ENCODE data around the gene GABBR2. TPM values are rescaled to one million over a fixed set of nuclear protein-coding genes. Genes with fewer than 3 reads are reported as not detected.

The GABBR2 gene
- total RNA-seq, 6 experiments from 2014 or later, result not detected

- TF ChIP-seq POLR2A (IDR thresholded peaks at IDR 0.05), result no peak
- TF ChIP-seq, protein P1, sequence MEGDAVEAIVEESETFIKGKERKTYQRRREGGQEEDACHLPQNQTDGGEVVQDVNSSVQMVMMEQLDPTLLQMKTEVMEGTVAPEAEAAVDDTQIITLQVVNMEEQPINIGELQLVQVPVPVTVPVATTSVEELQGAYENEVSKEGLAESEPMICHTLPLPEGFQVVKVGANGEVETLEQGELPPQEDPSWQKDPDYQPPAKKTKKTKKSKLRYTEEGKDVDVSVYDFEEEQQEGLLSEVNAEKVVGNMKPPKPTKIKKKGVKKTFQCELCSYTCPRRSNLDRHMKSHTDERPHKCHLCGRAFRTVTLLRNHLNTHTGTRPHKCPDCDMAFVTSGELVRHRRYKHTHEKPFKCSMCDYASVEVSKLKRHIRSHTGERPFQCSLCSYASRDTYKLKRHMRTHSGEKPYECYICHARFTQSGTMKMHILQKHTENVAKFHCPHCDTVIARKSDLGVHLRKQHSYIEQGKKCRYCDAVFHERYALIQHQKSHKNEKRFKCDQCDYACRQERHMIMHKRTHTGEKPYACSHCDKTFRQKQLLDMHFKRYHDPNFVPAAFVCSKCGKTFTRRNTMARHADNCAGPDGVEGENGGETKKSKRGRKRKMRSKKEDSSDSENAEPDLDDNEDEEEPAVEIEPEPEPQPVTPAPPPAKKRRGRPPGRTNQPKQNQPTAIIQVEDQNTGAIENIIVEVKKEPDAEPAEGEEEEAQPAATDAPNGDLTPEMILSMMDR (IDR thresholded peaks at IDR 0.05), result no peak
- peak in 2 of 4 donors; percentile 22 to 93 for ATAC-seq
- Histone ChIP-seq H3K27me3 (no peaks in the 10 kb centered on the region), H3K36me3 (no peaks in the 10 kb centered on the region), H3K27ac (no peak overlapping the region), H3K4me1 (no peaks in the 10 kb centered on the region), H3K4me3 (no peak overlapping the region), H3K9me3 (no peaks in the 10 kb centered on the region)
- intact Hi-C loops (cut with DNase I), result no loop called here
- WGBS (ENCODE audit: insufficient coverage, low coverage, low lambda C conversion rate, missing lambda C conversion rate), result 23% methylated on average over 4 of the region's 4 CpGs
- no peak for DNase-seq
These were observed 293.0 kb downstream of the GABBR2 start for GRCh38 chr9:98415782-98416181.

DNA sequence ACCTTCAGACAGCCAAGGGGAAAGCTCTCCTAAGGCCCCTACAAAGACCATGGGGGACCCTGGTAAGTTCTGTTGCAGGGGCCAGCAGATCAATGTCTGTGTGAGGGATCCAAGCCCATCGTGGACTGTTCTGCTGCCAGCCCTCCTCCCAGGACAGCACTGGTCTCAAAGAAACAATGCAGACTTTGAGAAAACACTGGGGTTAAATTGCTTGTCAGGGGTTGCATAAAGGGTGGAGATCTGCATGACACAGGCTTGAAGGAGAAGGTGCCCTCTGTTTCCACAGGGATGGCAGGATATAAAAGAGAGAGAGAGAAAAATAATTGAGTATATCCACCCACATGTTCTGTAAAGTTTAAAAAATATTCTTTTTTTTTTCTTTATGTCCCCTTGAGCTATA, 295.7 kb downstream of the GABBR2 start:
- ATAC-seq (no peak), DNase-seq (no peak)
- TF ChIP-seq, protein P1 (IDR thresholded peaks at IDR 0.05), result no peak
- no peak for TF ChIP-seq POLR2A (IDR thresholded peaks at IDR 0.05)
- no peak overlapping the region for H3K27ac ChIP-seq
- 38% methylated on average over 1 of the region's 1 CpG for WGBS (ENCODE audit: insufficient coverage, low coverage, low lambda C conversion rate, missing lambda C conversion rate)
- no peaks in the 10 kb centered on the region for H3K36me3 ChIP-seq
- no peaks in the 10 kb centered on the region for H3K9me3 ChIP-seq
- no peaks in the 10 kb centered on the region for H3K27me3 ChIP-seq
- no peak overlapping the region for H3K4me3 ChIP-seq
- H3K4me1 ChIP-seq, result no peaks in the 10 kb centered on the region
- intact Hi-C loops (cut with DNase I), result no loop called here

DNA sequence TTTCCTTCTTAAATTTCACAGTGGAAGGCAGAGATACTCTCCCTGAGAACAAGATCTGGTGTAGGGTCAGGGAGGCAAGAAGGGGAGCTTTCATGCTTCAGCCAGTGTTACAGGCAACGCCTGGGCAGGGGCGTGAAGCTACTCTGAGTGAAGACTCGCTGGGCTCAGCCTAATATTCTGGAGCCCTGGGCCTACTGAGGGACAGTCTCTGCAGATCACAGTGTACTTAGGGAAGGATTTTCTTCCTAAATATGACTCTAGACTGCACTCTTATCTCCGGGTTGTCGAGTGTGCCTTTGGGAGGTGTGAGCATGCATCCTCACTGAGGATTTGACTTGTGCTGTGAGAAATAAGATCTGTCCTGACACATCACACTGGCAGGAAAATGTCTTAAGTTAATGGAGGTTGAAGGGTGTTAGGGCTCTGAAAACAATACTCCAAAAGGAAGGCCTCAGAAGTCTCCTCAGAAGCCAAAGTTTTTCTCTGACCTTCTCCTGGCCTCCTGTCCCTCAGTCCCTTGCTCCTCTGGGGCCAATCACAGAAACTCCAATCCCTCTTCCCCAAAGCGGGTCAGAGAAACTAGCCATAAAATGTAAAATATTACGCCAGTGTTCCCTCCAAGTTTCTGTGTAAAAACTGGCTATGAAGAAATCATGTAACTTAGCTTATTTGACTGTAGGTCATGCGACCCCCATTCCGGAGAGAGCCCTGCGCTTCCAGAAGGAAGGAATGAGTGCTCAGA, 296.5 kb downstream of the GABBR2 start:
- TF ChIP-seq POLR2A (IDR thresholded peaks at IDR 0.05), result no peak
- TF ChIP-seq, protein P1 (IDR thresholded peaks at IDR 0.05), result no peak
- no peaks in the 10 kb centered on the region for H3K36me3 ChIP-seq
- no peaks in the 10 kb centered on the region for H3K27me3 ChIP-seq
- no peak for ATAC-seq
- H3K9me3 ChIP-seq, result no peaks in the 10 kb centered on the region
- no peak overlapping the region for H3K27ac ChIP-seq
- H3K4me1 ChIP-seq, result no peaks in the 10 kb centered on the region
- 83% methylated on average over 10 of the region's 10 CpGs for WGBS (ENCODE audit: insufficient coverage, low coverage, low lambda C conversion rate, missing lambda C conversion rate)
- DNase-seq, result no peak
- intact Hi-C loops (cut with DNase I), result no loop called here
- no peak overlapping the region for H3K4me3 ChIP-seq

DNA sequence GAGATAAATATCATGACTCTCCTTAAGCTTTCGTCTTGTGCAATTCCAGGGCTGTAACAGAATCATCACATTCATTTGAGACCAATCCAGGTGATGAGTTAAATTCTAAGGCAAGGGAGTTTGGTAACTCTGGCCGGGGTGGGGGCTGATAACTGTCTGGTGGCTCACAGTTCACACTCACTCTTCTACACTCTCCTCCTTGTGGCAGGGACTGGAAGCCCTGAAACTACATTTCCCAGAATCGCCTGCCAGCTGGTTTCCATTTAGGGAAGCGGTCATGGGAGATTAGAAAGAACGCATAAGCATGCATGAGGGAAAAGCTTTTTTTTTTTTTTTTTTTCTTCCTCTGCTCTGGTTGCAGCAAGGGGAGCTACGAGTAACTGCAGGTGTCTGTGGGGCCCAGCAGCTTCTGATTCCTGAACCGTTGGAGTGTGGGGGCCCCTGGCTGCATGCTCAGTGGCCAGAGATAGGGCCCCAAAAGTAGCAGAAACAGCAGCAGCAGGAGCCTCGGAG, 298.5 kb downstream of the GABBR2 start:
- H3K27me3 ChIP-seq, result no peaks in the 10 kb centered on the region
- intact Hi-C loops (cut with DNase I), result no loop called here
- no peak overlapping the region for H3K27ac ChIP-seq
- H3K4me1 ChIP-seq, result no peaks in the 10 kb centered on the region
- ATAC-seq, result peak in 3 of 4 donors; percentile 28 to 65 (median 63)
- no peak overlapping the region for H3K4me3 ChIP-seq
- H3K9me3 ChIP-seq, result no peaks in the 10 kb centered on the region
- H3K36me3 ChIP-seq, result no peaks in the 10 kb centered on the region
- 34% methylated on average over 6 of the region's 8 CpGs for WGBS (ENCODE audit: insufficient coverage, low coverage, low lambda C conversion rate, missing lambda C conversion rate)
- no peak for DNase-seq
- no peak for TF ChIP-seq POLR2A (IDR thresholded peaks at IDR 0.05)
- TF ChIP-seq, protein P1 (IDR thresholded peaks at IDR 0.05), result no peak

All from right lobe of liver (tissue), 6 donors.